Central memory CD8-positive, alpha-beta T cell (primary cell): ENCODE measurements around the gene AK5.

Experiments used
- ATAC-seq: fragments of 150-1000 bp; cut with Tn5 transposase; replicated peaks from 2 replicates; pipeline ENCODE4 v1.10.0; 2022; ENCODE audit warnings: mild to moderate bottlenecking, moderate FRiP score, moderate number of reproducible peaks; ENCODE audit not compliant: poor library complexity, severe bottlenecking; ENCODE audit errors: extremely low read depth
- DNase-seq, 2 donors: peaks; one replicate each; pipeline ENCODE4 v3.0.0; 2021; ENCODE audit warnings: low spot score in 2 of 2
- H3K27ac Mint-ChIP-seq: one replicate; pipeline ENCODE4 v1.8.0; 2022; ENCODE audit warnings: low read depth, mild to moderate bottlenecking, moderate library complexity, mixed read lengths
- H3K27me3 Mint-ChIP-seq: one replicate; pipeline ENCODE4 v1.8.0; 2022; ENCODE audit warnings: mixed read lengths
- H3K36me3 Mint-ChIP-seq: one replicate; pipeline ENCODE4 v1.8.0; 2022; ENCODE audit warnings: mild to moderate bottlenecking, moderate library complexity, mixed read lengths; ENCODE audit not compliant: insufficient read depth
- H3K4me1 Mint-ChIP-seq: one replicate; pipeline ENCODE4 v1.8.0; 2022; ENCODE audit warnings: mixed read lengths
- H3K4me3 Mint-ChIP-seq: one replicate; pipeline ENCODE4 v1.8.0; 2022; ENCODE audit warnings: mild to moderate bottlenecking, moderate library complexity, mixed read lengths
- H3K9me3 Mint-ChIP-seq: one replicate; pipeline ENCODE4 v1.8.0; 2022; ENCODE audit warnings: mixed read lengths

AK5 gene

GRCh38 chr1:77560741-77561140 lies 278.9 kb downstream of the AK5 start:
- no peaks in the 10 kb centered on the region for H3K4me1 Mint-ChIP-seq
- peaks cover 23% of the 10 kb centered on the region for H3K36me3 Mint-ChIP-seq
- H3K27me3 Mint-ChIP-seq = no peaks in the 10 kb centered on the region
- no peak for ATAC-seq
- H3K27ac Mint-ChIP-seq = no peak overlapping the region
- H3K9me3 Mint-ChIP-seq = no peaks in the 10 kb centered on the region
- no peak overlapping the region for H3K4me3 Mint-ChIP-seq
- DNase-seq = no peak

- H3K4me3 Mint-ChIP-seq = no peak overlapping the region
- H3K4me1 Mint-ChIP-seq = no peaks in the 10 kb centered on the region
- no peaks in the 10 kb centered on the region for H3K9me3 Mint-ChIP-seq
- H3K36me3 Mint-ChIP-seq = peaks cover 35% of the 10 kb centered on the region
- DNase-seq = no peak
- no peak overlapping the region for H3K27ac Mint-ChIP-seq
- no peaks in the 10 kb centered on the region for H3K27me3 Mint-ChIP-seq
- no peak for ATAC-seq
Measured at GRCh38 chr1:77562596-77563150, 280.9 kb downstream of the AK5 start.

- no peak overlapping the region for H3K27ac Mint-ChIP-seq
- H3K4me1 Mint-ChIP-seq = peaks cover 6% of the 10 kb centered on the region
- DNase-seq (no peak), ATAC-seq (no peak)
- no peak overlapping the region for H3K4me3 Mint-ChIP-seq
- peaks cover 51% of the 10 kb centered on the region for H3K36me3 Mint-ChIP-seq
- H3K27me3 Mint-ChIP-seq = no peaks in the 10 kb centered on the region
- H3K9me3 Mint-ChIP-seq = no peaks in the 10 kb centered on the region
Measured at GRCh38 chr1:77565321-77565720, 283.5 kb downstream of the AK5 start.

GRCh38 chr1:77571642-77572041 lies 289.8 kb downstream of the AK5 start:
- DNase-seq (no peak), ATAC-seq (no peak)
- Mint-ChIP-seq H3K36me3 (peaks cover 52% of the 10 kb centered on the region), H3K9me3 (no peaks in the 10 kb centered on the region), H3K27ac (no peak overlapping the region), H3K27me3 (no peaks in the 10 kb centered on the region), H3K4me3 (no peak overlapping the region), H3K4me1 (peaks cover 6% of the 10 kb centered on the region)

GRCh38 chr1:77579547-77579946 lies 297.7 kb downstream of the AK5 start:
- H3K27ac Mint-ChIP-seq = no peak overlapping the region
- H3K4me3 Mint-ChIP-seq = no peak overlapping the region
- no peaks in the 10 kb centered on the region for H3K4me1 Mint-ChIP-seq
- no peak for ATAC-seq
- no peaks in the 10 kb centered on the region for H3K27me3 Mint-ChIP-seq
- H3K9me3 Mint-ChIP-seq = no peaks in the 10 kb centered on the region
- peaks cover 50% of the 10 kb centered on the region for H3K36me3 Mint-ChIP-seq
- no peak for DNase-seq

- Mint-ChIP-seq H3K4me1 (peaks cover 13% of the 10 kb centered on the region), H3K4me3 (no peak overlapping the region), H3K9me3 (no peaks in the 10 kb centered on the region), H3K27ac (no peak overlapping the region), H3K27me3 (no peaks in the 10 kb centered on the region), H3K36me3 (peaks cover 32% of the 10 kb centered on the region)
- DNase-seq (no peak), ATAC-seq (no peak)
Measured at GRCh38 chr1:77582905-77583304, 301.1 kb downstream of the AK5 start.

DNA sequence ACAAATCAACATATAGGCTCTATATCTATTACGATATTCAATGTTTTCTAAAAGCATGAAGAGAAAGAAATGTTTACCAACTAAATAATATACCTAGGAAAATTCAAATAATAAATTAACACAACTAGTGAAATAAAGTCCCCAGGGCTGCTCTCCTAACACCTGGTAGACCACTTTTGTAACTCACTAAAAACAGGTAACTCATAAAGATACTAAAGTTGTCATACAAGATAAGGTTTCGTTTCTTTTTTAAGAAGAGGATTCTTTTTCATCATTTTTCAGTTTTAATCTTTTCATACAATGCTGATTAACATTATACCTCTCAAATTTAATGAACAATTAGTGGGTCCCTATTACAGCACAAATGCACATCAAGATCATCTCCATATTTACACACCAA lies 301.7 kb downstream of the AK5 start:
- Mint-ChIP-seq H3K9me3 (no peaks in the 10 kb centered on the region), H3K4me1 (peaks cover 13% of the 10 kb centered on the region), H3K27me3 (no peaks in the 10 kb centered on the region), H3K36me3 (peaks cover 32% of the 10 kb centered on the region), H3K27ac (no peak overlapping the region), H3K4me3 (no peak overlapping the region)
- ATAC-seq (no peak), DNase-seq (no peak)

DNA sequence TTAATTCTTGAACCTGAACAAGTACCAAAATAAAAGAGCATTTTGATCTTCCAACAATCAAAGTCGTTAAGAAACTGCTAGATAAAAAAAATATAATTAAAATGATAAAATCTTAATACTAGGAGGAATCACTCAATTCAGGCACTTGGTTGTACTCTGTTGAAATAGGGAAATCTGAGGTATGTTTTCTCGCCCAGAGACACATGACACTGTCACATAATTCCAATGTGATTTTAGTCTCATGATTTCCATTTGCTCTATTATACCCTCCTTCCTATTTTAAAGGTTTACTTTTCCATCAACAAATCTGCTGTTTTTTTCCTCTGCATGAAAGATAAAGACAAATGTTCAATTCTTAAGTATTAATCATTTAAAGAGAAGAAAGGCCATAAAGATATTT lies 303.1 kb downstream of the AK5 start:
- Mint-ChIP-seq H3K4me1 (peaks cover 13% of the 10 kb centered on the region), H3K27me3 (no peaks in the 10 kb centered on the region), H3K27ac (peak overlapping the region; percentile 72), H3K36me3 (peaks cover 31% of the 10 kb centered on the region), H3K9me3 (no peaks in the 10 kb centered on the region), H3K4me3 (no peak overlapping the region)
- no peak for DNase-seq
- ATAC-seq = no peak

GRCh38 chr1:77585610-77586314 lies 303.9 kb downstream of the AK5 start:
- no peak for ATAC-seq
- Mint-ChIP-seq H3K27me3 (no peaks in the 10 kb centered on the region), H3K27ac (peak overlapping the region; percentile 72), H3K9me3 (no peaks in the 10 kb centered on the region), H3K4me3 (no peak overlapping the region), H3K4me1 (peaks cover 13% of the 10 kb centered on the region), H3K36me3 (peaks cover 22% of the 10 kb centered on the region)
- DNase-seq = no peak

GRCh38 chr1:77589231-77589630 lies 307.4 kb downstream of the AK5 start:
- Mint-ChIP-seq H3K27me3 (no peaks in the 10 kb centered on the region), H3K4me3 (no peak overlapping the region), H3K9me3 (no peaks in the 10 kb centered on the region), H3K36me3 (peaks cover 9% of the 10 kb centered on the region), H3K27ac (no peak overlapping the region), H3K4me1 (peaks cover 18% of the 10 kb centered on the region)
- ATAC-seq (no peak), DNase-seq (no peak)

DNA sequence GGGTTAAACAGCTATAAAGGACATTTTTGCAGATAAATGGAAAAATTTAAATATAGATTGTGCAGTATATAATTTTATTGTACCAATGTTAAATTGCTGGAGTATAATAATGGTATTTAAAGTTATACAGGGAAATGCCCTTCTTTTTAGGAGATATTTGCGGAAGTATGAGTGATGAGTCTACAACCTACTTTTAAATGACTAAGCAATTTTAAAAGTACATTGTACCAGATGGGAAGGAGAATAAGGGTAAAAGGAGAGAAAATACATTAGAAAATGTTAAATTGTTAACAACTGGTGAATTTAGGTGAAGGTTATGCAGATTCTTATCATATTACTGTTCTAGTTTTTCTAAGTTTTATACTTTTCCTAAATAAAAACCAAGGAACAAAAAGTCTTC lies 308.8 kb downstream of the AK5 start:
- Mint-ChIP-seq H3K27ac (no peak overlapping the region), H3K4me3 (no peak overlapping the region), H3K4me1 (peaks cover 23% of the 10 kb centered on the region), H3K9me3 (no peaks in the 10 kb centered on the region), H3K27me3 (no peaks in the 10 kb centered on the region), H3K36me3 (peaks cover 11% of the 10 kb centered on the region)
- no peak for ATAC-seq
- DNase-seq = no peak

GRCh38 chr1:77592906-77593305 lies 311.1 kb downstream of the AK5 start:
- peaks cover 21% of the 10 kb centered on the region for H3K4me1 Mint-ChIP-seq

DNA sequence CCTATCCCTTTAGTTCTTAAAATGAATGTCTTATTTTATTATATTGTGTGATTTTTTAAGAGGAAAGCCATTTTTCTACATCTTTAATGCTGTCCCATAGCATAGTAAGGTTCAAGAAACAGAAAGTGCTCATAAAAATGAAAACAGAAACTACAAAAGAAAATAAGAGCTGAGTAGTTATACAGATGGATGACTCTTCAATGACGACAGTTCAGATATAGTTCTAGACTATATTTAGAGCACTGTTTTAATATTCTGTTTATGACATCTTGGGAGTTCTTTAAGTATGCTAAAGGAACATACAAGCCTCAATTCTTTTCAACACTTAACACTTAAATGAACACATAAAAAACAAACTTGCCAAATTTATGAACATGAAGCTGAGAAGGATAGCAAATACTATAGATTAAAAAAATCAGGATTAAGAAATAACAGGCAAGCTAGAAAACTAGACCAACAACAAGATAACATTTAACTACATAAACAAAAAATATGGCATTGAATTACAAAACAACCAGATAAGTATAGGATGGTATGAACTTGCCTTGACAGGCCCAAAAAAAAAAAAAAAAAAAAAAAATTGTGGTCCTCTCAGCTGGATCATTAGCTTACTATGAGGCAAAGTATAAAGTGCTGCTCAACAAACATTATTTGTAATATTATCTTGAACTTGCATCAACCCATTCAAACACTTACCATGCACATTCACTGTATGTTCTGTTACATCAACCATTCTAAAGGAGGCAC lies 312.7 kb downstream of the AK5 start:
- peaks cover 4% of the 10 kb centered on the region for H3K9me3 Mint-ChIP-seq
- peaks cover 21% of the 10 kb centered on the region for H3K4me1 Mint-ChIP-seq
- ATAC-seq = no peak
- H3K27ac Mint-ChIP-seq = peak overlapping the region; percentile 32
- H3K4me3 Mint-ChIP-seq = no peak overlapping the region
- no peaks in the 10 kb centered on the region for H3K27me3 Mint-ChIP-seq
- DNase-seq = no peak
- peaks cover 13% of the 10 kb centered on the region for H3K36me3 Mint-ChIP-seq

More at GRCh38 chr1:77592906-77593305, 311.1 kb downstream of the AK5 start:
- peaks cover 16% of the 10 kb centered on the region for H3K36me3 Mint-ChIP-seq
- no peak for DNase-seq
- no peak overlapping the region for H3K27ac Mint-ChIP-seq
- H3K4me3 Mint-ChIP-seq = no peak overlapping the region
- H3K27me3 Mint-ChIP-seq = no peaks in the 10 kb centered on the region
- peaks cover 4% of the 10 kb centered on the region for H3K9me3 Mint-ChIP-seq
- ATAC-seq = no peak
